Fibroblast of villous mesenchyme (primary cell): Measurements from ENCODE around the gene MICAL1. TPM values are rescaled to one million over a fixed set of nuclear protein-coding genes. Genes with fewer than 3 reads are reported as not detected.

Experiments used
- DNase-seq: peaks from one replicate; pipeline ENCODE4 v3.0.0-alpha.2; 2010; ENCODE audit warnings: low read depth
- H3K4me3 ChIP-seq: 2 replicates; pipeline ENCODE4 v1.5.1; 2011; ENCODE audit warnings: low read depth, mild to moderate bottlenecking, low read length
- total RNA-seq: library from RNA; depleted of rRNA; stranded (reverse); fragments of >200 nt; gene quantifications from 2 replicates; pipeline ENCODE4 v1.2.3, GENCODE V29; 2012
- TF ChIP-seq, protein P1 (sequence below): IDR thresholded peaks from 2 replicates; pipeline ENCODE4 v1.5.1; 2012; ENCODE audit warnings: low read depth, mild to moderate bottlenecking, low read length; ENCODE audit not compliant: insufficient read depth

MICAL1 gene
- total RNA-seq, 1 donor: 55.3 TPM

DNA sequence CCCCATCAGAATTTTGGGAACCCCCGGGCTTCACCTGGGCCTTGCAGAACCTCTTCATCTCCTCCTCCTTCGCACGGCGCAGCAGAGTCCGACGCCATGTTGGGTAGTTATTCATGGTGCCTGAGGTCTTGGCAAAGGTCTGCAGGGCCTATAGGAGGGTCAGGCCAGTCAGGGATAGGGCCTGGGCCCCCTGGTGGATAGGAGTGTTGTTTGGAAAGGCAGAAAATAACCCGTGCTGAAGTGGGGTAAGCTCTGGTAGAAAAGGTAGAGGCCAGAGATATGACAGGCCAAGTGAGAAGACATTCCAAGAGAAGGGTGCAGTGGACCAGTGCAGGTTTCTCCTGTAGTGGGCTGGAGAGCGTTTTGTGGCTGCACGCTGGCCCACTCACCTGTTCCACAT is 10.2 kb downstream of the MICAL1 start:
- H3K4me3 ChIP-seq: no peak overlapping the region
- no peak for DNase-seq
- TF ChIP-seq, protein P1, sequence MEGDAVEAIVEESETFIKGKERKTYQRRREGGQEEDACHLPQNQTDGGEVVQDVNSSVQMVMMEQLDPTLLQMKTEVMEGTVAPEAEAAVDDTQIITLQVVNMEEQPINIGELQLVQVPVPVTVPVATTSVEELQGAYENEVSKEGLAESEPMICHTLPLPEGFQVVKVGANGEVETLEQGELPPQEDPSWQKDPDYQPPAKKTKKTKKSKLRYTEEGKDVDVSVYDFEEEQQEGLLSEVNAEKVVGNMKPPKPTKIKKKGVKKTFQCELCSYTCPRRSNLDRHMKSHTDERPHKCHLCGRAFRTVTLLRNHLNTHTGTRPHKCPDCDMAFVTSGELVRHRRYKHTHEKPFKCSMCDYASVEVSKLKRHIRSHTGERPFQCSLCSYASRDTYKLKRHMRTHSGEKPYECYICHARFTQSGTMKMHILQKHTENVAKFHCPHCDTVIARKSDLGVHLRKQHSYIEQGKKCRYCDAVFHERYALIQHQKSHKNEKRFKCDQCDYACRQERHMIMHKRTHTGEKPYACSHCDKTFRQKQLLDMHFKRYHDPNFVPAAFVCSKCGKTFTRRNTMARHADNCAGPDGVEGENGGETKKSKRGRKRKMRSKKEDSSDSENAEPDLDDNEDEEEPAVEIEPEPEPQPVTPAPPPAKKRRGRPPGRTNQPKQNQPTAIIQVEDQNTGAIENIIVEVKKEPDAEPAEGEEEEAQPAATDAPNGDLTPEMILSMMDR: peak; percentile 16

DNA sequence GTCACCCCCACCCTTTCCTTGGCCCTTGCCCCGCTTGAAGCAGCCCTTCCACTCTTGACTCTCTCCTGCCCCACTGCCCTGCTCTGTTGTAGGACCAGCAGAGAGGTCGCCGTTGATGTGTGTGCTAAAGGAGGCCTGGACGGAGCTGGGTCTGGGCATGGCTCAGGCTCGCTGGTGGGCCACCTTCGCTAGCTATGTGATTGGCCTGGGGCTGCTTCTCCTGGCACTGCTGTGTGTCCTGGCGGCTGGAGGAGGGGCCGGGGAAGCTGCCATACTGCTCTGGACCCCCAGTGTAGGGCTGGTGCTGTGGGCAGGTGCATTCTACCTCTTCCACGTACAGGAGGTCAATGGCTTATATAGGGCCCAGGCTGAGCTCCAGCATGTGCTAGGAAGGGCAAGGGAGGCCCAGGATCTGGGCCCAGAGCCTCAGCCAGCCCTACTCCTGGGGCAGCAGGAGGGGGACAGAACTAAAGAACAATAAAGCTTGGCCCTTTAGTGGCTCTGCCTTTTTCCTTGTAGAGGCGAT is 12.1 kb downstream of the MICAL1 start:
- H3K4me3 ChIP-seq: no peak overlapping the region
- TF ChIP-seq, protein P1: no peak
- DNase-seq: no peak

DNA sequence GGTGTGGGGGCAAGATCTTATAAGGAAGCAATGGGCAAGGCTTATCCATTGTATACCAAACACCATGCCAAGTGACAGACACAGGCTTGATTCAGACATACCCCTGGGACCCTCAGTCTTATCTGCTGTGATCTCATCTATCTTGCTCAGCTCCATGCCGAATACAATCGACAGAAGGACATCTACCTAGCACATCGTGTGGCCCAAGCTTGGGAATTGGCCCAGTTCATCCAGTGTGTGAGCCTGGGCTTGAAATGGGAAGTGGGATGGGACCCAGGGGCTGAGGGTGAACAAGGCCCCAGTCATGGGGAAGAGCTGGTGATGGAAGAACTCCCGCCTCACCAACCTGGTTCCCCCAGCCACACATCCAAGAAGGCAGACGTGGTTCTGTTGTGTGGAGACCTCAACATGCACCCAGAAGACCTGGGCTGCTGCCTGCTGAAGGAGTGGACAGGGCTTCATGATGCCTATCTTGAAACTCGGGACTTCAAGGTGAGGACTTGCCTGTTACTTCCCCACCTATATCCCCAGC is 13.1 kb downstream of the MICAL1 start:
- TF ChIP-seq, protein P1: no peak
- H3K4me3 ChIP-seq: no peak overlapping the region
- DNase-seq: no peak

DNA sequence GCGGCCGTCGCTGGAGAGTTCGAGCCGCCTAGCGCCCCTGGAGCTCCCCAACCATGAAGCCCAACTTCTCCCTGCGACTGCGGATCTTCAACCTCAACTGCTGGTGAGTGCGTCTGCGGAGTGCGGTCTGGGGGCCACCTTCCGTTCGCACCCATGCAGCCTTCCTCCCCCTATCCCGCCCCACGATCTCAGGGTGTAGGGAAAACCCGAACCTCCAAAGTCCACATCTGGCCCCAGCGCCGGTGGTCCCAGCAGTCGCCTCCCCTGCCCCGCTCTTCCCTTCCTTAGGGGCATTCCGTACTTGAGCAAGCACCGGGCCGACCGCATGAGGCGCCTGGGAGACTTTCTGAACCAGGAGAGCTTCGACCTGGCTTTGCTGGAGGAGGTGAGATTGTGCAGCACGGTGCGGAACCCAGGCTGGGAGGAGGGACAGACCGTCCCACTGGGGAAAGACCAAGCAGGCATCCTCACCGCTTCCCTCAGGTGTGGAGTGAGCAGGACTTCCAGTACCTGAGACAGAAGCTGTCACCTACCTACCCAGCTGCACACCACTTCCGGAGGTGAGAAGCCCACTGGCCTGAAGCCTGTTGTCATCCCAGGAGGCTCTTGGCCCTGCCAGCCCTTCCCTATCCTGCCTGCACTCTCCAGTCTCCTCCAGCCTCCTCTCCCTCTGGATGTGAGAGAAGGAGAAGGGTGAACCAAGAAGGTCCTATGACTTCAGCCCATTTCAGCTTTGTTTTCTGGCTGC is 14.3 kb downstream of the MICAL1 start:
- TF ChIP-seq, protein P1: no peak
- peak; percentile 47 for DNase-seq
- peak overlapping the region; percentile 76 for H3K4me3 ChIP-seq

DNA sequence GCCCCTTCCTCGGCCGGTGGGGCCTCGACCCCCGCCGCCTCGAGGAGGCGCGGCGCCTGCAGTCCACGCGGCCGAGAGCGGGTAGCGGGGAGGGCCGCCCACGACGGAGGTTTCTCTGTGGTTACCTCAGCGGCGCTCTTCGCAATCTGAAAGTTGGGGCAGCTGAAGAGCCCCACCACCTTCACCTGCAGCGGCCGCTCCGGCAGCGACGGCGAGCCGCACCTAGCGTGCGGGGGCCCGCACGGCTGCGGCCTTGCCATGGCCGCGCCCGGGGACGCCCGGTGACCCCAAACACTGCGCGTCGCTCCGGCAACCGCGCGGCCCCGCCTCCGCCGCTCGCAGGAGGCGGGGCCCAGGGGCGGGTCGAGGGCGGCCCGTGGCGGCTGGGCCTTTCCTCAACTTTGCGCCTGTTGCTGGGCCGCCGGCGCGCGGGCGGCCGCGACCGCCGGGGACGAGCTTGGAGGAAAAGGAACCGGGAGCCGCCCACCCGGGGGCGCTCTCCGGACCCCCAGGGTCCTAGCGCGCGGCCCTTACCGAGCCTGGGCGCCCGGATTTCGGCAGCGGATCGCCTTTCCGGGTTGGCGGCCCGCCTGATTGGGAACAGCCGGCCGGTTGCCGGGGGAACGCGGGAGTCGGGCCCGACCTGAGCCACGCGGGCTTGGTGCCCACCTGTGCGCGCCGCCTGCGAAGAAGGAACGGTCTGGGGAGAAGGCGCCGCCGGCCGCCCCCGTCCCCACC is 15.1 kb downstream of the MICAL1 start, which contains the start of the genes PPIL6 and SMPD2:
PPIL6 (minus strand) TSS at position 298 of the 738 bp plus-strand sequence; CDS start at position 260, 38 bp downstream.
SMPD2 (plus strand) TSS at position 394 of the 738 bp plus-strand sequence. CDS start 398 bp downstream, outside the sequence.
- TF ChIP-seq, protein P1: peak; percentile 35
- DNase-seq: peak; percentile 92
- H3K4me3 ChIP-seq: peak within 1 kb of the TSS; percentile 76

DNA sequence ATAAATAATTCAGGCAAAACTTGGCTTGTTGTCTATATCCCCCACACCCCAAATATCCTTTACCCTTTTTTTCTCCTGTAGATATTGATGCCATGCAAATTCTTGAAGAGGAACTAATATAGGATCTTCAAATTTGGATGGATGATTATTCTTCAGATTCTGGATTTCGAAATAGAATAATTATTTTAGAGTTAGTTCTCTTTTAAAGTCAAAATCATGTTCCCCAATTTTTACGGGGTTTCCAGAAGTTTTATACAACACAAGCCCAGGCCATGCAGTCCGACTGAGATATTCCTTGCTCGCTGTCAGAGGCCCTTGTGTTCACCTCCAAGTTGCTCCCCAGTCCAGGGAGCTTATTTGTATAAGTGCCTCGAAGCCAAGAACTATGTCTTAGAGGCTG is 19.5 kb downstream of the MICAL1 start:
- H3K4me3 ChIP-seq: no peak overlapping the region
- DNase-seq: no peak
- TF ChIP-seq, protein P1: no peak
